ENCODE results near the gene MYCBP. TPM values are rescaled to one million over a fixed set of nuclear protein-coding genes. Genes with fewer than 3 reads are reported as not detected.

The MYCBP gene
- total and polyA plus RNA-seq, 2 of the 8 experiments (the other 6 are each of a cell fraction or from before 2014, with no cell fraction given): 22.4 to 38.2 TPM

DNA sequence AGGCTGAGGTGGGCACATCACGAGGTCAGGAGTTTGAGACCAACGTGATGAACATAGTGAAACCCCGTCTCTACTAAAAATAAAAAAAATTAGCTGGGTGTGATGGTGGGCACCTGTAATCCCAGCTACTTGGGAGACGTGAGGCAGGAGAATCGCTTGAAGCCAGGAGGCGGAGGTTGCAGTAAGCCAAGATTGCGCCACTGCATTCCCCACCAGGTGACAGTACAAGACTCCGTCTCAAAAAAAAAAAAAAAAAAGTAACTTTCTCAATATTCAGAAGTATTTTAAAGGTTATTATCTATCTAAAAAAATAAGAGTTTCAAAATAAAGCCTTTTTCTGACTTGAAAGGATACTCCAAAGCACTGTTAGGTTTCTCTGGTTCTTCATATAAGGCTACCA, 5.9 kb downstream of the MYCBP start (continued):
- TF ChIP-seq, protein P1, sequence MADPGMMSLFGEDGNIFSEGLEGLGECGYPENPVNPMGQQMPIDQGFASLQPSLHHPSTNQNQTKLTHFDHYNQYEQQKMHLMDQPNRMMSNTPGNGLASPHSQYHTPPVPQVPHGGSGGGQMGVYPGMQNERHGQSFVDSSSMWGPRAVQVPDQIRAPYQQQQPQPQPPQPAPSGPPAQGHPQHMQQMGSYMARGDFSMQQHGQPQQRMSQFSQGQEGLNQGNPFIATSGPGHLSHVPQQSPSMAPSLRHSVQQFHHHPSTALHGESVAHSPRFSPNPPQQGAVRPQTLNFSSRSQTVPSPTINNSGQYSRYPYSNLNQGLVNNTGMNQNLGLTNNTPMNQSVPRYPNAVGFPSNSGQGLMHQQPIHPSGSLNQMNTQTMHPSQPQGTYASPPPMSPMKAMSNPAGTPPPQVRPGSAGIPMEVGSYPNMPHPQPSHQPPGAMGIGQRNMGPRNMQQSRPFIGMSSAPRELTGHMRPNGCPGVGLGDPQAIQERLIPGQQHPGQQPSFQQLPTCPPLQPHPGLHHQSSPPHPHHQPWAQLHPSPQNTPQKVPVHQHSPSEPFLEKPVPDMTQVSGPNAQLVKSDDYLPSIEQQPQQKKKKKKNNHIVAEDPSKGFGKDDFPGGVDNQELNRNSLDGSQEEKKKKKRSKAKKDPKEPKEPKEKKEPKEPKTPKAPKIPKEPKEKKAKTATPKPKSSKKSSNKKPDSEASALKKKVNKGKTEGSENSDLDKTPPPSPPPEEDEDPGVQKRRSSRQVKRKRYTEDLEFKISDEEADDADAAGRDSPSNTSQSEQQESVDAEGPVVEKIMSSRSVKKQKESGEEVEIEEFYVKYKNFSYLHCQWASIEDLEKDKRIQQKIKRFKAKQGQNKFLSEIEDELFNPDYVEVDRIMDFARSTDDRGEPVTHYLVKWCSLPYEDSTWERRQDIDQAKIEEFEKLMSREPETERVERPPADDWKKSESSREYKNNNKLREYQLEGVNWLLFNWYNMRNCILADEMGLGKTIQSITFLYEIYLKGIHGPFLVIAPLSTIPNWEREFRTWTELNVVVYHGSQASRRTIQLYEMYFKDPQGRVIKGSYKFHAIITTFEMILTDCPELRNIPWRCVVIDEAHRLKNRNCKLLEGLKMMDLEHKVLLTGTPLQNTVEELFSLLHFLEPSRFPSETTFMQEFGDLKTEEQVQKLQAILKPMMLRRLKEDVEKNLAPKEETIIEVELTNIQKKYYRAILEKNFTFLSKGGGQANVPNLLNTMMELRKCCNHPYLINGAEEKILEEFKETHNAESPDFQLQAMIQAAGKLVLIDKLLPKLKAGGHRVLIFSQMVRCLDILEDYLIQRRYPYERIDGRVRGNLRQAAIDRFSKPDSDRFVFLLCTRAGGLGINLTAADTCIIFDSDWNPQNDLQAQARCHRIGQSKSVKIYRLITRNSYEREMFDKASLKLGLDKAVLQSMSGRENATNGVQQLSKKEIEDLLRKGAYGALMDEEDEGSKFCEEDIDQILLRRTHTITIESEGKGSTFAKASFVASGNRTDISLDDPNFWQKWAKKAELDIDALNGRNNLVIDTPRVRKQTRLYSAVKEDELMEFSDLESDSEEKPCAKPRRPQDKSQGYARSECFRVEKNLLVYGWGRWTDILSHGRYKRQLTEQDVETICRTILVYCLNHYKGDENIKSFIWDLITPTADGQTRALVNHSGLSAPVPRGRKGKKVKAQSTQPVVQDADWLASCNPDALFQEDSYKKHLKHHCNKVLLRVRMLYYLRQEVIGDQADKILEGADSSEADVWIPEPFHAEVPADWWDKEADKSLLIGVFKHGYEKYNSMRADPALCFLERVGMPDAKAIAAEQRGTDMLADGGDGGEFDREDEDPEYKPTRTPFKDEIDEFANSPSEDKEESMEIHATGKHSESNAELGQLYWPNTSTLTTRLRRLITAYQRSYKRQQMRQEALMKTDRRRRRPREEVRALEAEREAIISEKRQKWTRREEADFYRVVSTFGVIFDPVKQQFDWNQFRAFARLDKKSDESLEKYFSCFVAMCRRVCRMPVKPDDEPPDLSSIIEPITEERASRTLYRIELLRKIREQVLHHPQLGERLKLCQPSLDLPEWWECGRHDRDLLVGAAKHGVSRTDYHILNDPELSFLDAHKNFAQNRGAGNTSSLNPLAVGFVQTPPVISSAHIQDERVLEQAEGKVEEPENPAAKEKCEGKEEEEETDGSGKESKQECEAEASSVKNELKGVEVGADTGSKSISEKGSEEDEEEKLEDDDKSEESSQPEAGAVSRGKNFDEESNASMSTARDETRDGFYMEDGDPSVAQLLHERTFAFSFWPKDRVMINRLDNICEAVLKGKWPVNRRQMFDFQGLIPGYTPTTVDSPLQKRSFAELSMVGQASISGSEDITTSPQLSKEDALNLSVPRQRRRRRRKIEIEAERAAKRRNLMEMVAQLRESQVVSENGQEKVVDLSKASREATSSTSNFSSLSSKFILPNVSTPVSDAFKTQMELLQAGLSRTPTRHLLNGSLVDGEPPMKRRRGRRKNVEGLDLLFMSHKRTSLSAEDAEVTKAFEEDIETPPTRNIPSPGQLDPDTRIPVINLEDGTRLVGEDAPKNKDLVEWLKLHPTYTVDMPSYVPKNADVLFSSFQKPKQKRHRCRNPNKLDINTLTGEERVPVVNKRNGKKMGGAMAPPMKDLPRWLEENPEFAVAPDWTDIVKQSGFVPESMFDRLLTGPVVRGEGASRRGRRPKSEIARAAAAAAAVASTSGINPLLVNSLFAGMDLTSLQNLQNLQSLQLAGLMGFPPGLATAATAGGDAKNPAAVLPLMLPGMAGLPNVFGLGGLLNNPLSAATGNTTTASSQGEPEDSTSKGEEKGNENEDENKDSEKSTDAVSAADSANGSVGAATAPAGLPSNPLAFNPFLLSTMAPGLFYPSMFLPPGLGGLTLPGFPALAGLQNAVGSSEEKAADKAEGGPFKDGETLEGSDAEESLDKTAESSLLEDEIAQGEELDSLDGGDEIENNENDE (IDR thresholded peaks at IDR 0.05; ENCODE audit: insufficient replicate concordance, low read length): no peak
- no peak for TF ChIP-seq ASH2L (IDR thresholded peaks at IDR 0.05; ENCODE audit: low read length)
- TF ChIP-seq TAF7 (optimal IDR thresholded peaks at IDR 0.05; ENCODE audit: borderline replicate concordance, low read depth, low read length): no peak
- TF ChIP-seq BACH1 (IDR thresholded peaks at IDR 0.05; ENCODE audit: low read length): no peak
- no peak for TF ChIP-seq CHD2 (IDR thresholded peaks at IDR 0.05; ENCODE audit: low read length)
- TF ChIP-seq KDM1A (IDR thresholded peaks at IDR 0.05; ENCODE audit: borderline replicate concordance, low read length): no peak
- TF ChIP-seq SIX5 (IDR thresholded peaks at IDR 0.05; ENCODE audit: low read depth, low read length): no peak
- TF ChIP-seq, protein P2, sequence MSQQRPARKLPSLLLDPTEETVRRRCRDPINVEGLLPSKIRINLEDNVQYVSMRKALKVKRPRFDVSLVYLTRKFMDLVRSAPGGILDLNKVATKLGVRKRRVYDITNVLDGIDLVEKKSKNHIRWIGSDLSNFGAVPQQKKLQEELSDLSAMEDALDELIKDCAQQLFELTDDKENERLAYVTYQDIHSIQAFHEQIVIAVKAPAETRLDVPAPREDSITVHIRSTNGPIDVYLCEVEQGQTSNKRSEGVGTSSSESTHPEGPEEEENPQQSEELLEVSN (IDR thresholded peaks at IDR 0.05): no peak
- no peak for TF ChIP-seq EZH2 (IDR thresholded peaks at IDR 0.05; ENCODE audit: low read depth, low read length, severe bottlenecking)
- no peak for TF ChIP-seq CEBPB (IDR thresholded peaks at IDR 0.05; ENCODE audit: low read depth, low read length)
- TF ChIP-seq JUN (IDR thresholded peaks at IDR 0.05; ENCODE audit: low read depth, low read length): no peak
- no peak for TF ChIP-seq CHD1 (IDR thresholded peaks at IDR 0.05; ENCODE audit: low read depth, low read length)
